ENCODE data around the gene AHDC1. TPM values are rescaled to one million over a fixed set of nuclear protein-coding genes. Genes with fewer than 3 reads are reported as not detected.

AHDC1 gene
- total and polyA plus RNA-seq, 9 of the 15 experiments (the other 6 are each of a cell fraction or from before 2014, with no cell fraction given): 0.21 to 36.4 (median 4.7) TPM

DNA sequence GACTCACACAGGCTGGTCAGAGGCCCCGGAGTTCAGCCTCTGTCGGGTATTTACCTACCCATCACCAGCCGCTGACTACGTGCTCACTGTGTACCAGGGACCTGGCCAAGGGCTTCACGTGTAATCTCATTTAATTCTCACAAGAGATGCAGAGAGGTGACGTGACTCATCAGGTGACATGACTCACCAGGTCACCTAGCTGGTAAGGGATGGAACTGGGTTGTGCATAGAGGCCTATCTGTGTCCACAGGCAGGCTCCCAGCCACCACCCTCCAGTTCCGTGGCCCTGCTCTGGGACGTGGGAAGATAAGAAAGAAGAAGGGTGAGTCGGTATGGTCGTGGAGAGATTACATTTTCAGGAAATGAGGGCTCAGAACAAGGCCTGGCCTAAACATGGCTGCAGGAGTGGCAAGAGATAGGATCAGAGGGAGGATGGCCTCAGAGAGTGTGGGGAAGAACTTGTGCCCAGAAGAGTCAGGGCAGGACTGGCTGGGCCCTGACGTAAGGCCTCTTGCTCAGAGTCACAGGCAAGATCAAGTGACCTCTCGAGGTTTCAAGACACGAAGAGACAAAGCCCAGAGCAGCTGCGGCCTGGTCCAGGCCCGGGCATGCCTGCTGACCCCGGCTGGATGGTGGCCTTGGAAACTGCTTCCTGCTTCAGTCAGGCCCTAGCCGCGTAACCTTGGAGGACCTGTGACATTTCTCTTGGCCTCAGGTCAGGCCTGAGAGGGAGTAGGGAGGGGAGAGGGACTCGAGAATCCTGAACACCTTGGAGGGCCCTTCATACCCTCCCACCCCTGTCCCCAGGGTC is 61.3 kb downstream of the AHDC1 start (continued):
- TF ChIP-seq, protein P1, sequence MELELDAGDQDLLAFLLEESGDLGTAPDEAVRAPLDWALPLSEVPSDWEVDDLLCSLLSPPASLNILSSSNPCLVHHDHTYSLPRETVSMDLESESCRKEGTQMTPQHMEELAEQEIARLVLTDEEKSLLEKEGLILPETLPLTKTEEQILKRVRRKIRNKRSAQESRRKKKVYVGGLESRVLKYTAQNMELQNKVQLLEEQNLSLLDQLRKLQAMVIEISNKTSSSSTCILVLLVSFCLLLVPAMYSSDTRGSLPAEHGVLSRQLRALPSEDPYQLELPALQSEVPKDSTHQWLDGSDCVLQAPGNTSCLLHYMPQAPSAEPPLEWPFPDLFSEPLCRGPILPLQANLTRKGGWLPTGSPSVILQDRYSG (tag; conservative IDR thresholded peaks at IDR 0.05; ENCODE audit: low read depth): peak; percentile 99
- TF ChIP-seq NFRKB (IDR thresholded peaks at IDR 0.05; ENCODE audit: low read depth): peak; percentile 95
- no peak for TF ChIP-seq HDAC6 (IDR thresholded peaks at IDR 0.05; ENCODE audit: low read depth, low read length)
- TF ChIP-seq ZBTB1 (CRISPR knock-in tag; IDR thresholded peaks at IDR 0.05; ENCODE audit: borderline replicate concordance, low read depth): no peak; the same call in 1 of the 2 replicates
- TF ChIP-seq, protein P2, sequence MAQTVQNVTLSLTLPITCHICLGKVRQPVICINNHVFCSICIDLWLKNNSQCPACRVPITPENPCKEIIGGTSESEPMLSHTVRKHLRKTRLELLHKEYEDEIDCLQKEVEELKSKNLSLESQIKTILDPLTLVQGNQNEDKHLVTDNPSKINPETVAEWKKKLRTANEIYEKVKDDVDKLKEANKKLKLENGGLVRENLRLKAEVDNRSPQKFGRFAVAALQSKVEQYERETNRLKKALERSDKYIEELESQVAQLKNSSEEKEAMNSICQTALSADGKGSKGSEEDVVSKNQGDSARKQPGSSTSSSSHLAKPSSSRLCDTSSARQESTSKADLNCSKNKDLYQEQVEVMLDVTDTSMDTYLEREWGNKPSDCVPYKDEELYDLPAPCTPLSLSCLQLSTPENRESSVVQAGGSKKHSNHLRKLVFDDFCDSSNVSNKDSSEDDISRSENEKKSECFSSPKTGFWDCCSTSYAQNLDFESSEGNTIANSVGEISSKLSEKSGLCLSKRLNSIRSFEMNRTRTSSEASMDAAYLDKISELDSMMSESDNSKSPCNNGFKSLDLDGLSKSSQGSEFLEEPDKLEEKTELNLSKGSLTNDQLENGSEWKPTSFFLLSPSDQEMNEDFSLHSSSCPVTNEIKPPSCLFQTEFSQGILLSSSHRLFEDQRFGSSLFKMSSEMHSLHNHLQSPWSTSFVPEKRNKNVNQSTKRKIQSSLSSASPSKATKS (CRISPR knock-in tag; IDR thresholded peaks at IDR 0.05): 0 out of 2 replicates have a peak, but pooled peaks have one; percentile 42
- no peak for TF ChIP-seq ZNF764 (CRISPR knock-in tag; IDR thresholded peaks at IDR 0.05; ENCODE audit: low read depth)
- no peak for TF ChIP-seq SNIP1 (IDR thresholded peaks at IDR 0.05; ENCODE audit: low read depth)
- no peak for TF ChIP-seq PRMT5 (CRISPR knock-in tag; IDR thresholded peaks at IDR 0.05)
- TF ChIP-seq RBM25 (IDR thresholded peaks at IDR 0.05; ENCODE audit: low read depth, low read length, severe bottlenecking): no peak
- TF ChIP-seq KAT7 (CRISPR knock-in tag; IDR thresholded peaks at IDR 0.05; ENCODE audit: borderline replicate concordance): no peak; the same call in 1 of the 2 replicates
- peak; percentile 91; the same call in 1 of the 2 replicates for TF ChIP-seq ZFPM2 (CRISPR knock-in tag; IDR thresholded peaks at IDR 0.05)
- no peak for TF ChIP-seq ZNF3 (CRISPR knock-in tag; IDR thresholded peaks at IDR 0.05)
- TF ChIP-seq PHTF2 (CRISPR knock-in tag; IDR thresholded peaks at IDR 0.05): 0 out of 2 replicates have a peak, but pooled peaks have one; percentile 65
- TF ChIP-seq RB1 (IDR thresholded peaks at IDR 0.05; ENCODE audit: low read depth): no peak; the same call in 1 of the 2 replicates
- TF ChIP-seq, protein P3, sequence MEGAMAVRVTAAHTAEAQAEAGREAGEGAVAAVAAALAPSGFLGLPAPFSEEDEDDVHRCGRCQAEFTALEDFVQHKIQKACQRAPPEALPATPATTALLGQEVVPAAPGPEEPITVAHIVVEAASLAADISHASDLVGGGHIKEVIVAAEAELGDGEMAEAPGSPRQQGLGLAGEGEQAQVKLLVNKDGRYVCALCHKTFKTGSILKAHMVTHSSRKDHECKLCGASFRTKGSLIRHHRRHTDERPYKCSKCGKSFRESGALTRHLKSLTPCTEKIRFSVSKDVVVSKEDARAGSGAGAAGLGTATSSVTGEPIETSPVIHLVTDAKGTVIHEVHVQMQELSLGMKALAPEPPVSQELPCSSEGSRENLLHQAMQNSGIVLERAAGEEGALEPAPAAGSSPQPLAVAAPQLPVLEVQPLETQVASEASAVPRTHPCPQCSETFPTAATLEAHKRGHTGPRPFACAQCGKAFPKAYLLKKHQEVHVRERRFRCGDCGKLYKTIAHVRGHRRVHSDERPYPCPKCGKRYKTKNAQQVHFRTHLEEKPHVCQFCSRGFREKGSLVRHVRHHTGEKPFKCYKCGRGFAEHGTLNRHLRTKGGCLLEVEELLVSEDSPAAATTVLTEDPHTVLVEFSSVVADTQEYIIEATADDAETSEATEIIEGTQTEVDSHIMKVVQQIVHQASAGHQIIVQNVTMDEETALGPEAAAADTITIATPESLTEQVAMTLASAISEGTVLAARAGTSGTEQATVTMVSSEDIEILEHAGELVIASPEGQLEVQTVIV (CRISPR knock-in tag; IDR thresholded peaks at IDR 0.05; ENCODE audit: borderline replicate concordance): peak; percentile 82
- peak; percentile 90 for TF ChIP-seq TEAD2 (tag; IDR thresholded peaks at IDR 0.05)
- TF ChIP-seq, protein P4, sequence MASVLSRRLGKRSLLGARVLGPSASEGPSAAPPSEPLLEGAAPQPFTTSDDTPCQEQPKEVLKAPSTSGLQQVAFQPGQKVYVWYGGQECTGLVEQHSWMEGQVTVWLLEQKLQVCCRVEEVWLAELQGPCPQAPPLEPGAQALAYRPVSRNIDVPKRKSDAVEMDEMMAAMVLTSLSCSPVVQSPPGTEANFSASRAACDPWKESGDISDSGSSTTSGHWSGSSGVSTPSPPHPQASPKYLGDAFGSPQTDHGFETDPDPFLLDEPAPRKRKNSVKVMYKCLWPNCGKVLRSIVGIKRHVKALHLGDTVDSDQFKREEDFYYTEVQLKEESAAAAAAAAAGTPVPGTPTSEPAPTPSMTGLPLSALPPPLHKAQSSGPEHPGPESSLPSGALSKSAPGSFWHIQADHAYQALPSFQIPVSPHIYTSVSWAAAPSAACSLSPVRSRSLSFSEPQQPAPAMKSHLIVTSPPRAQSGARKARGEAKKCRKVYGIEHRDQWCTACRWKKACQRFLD (CRISPR knock-in tag; IDR thresholded peaks at IDR 0.05): peak; percentile 99
- no peak for TF ChIP-seq RBM34 (IDR thresholded peaks at IDR 0.05; ENCODE audit: borderline replicate concordance, insufficient read depth, low read length)
- TF ChIP-seq CCAR2 (IDR thresholded peaks at IDR 0.05; ENCODE audit: low read depth, low read length): no peak
- TF ChIP-seq EP300 (IDR thresholded peaks at IDR 0.05; ENCODE audit: low read length): peak; percentile 98
- TF ChIP-seq MTA3 (IDR thresholded peaks at IDR 0.05; ENCODE audit: borderline replicate concordance): peak; percentile 95
- peak; percentile 67 for TF ChIP-seq POLR2A (conservative IDR thresholded peaks at IDR 0.05)

All from K562 (cell line).